Measurements from ENCODE around the gene LRRD1.

LRRD1 gene

GRCh38 chr7:92134271-92135051, 44.5 kb downstream of the LRRD1 start, which contains the start of gene CYP51A1:
CYP51A1 (minus strand) TSS chr7:92134477; CDS start chr7:92134364, 113 bp downstream.
- no peak for TF ChIP-seq ZNF70 (CRISPR knock-in tag; IDR thresholded peaks at IDR 0.05)
- TF ChIP-seq OSR1 (CRISPR knock-in tag; IDR thresholded peaks at IDR 0.05), result no peak
- peak; percentile 30; the same call in 1 of the 2 replicates for TF ChIP-seq TOX (CRISPR knock-in tag; IDR thresholded peaks at IDR 0.05; ENCODE audit: borderline replicate concordance)
- peak; percentile 48; the same call in 1 of the 2 replicates for TF ChIP-seq PATZ1 (CRISPR knock-in tag; IDR thresholded peaks at IDR 0.05; ENCODE audit: borderline replicate concordance)
- peak; percentile 83; the same call in 1 of the 2 replicates for TF ChIP-seq ZFP3 (CRISPR knock-in tag; IDR thresholded peaks at IDR 0.05)
- TF ChIP-seq ESRRG (CRISPR knock-in tag; IDR thresholded peaks at IDR 0.05), result no peak
- TF ChIP-seq PPARA (CRISPR knock-in tag; IDR thresholded peaks at IDR 0.05; ENCODE audit: borderline replicate concordance), result no peak
- 0 out of 2 replicates have a peak, but pooled peaks have one; percentile 23 for TF ChIP-seq CSDC2 (CRISPR knock-in tag; IDR thresholded peaks at IDR 0.05)
- TF ChIP-seq POU6F1 (CRISPR knock-in tag; IDR thresholded peaks at IDR 0.05; ENCODE audit: borderline replicate concordance, low read depth), result peak; percentile 85; the same call in 1 of the 2 replicates
- peak; percentile 82; the same call in 1 of the 2 replicates for TF ChIP-seq TSHZ2 (CRISPR knock-in tag; IDR thresholded peaks at IDR 0.05)
- TF ChIP-seq CSRNP3 (CRISPR knock-in tag; IDR thresholded peaks at IDR 0.05), result peak; percentile 70; the same call in 1 of the 2 replicates
- peak; percentile 90 for ATAC-seq

GRCh38 chr7:92133737-92134270, 45.1 kb downstream of the LRRD1 start:
- ATAC-seq, result peak; percentile 63
- no peak for TF ChIP-seq ARNTL (CRISPR knock-in tag; IDR thresholded peaks at IDR 0.05; ENCODE audit: borderline replicate concordance, low read depth)
- no peak for TF ChIP-seq PPARA (CRISPR knock-in tag; IDR thresholded peaks at IDR 0.05; ENCODE audit: borderline replicate concordance)
- TF ChIP-seq ESRRG (CRISPR knock-in tag; IDR thresholded peaks at IDR 0.05), result no peak
- no peak for TF ChIP-seq CSRNP3 (CRISPR knock-in tag; IDR thresholded peaks at IDR 0.05)
- TF ChIP-seq PATZ1 (CRISPR knock-in tag; IDR thresholded peaks at IDR 0.05; ENCODE audit: borderline replicate concordance), result 0 out of 2 replicates have a peak, but pooled peaks have one; percentile 74
- no peak for TF ChIP-seq RARB (CRISPR knock-in tag; IDR thresholded peaks at IDR 0.05)
- TF ChIP-seq ZNF8 (CRISPR knock-in tag; IDR thresholded peaks at IDR 0.05), result no peak
- TF ChIP-seq ZFP30 (CRISPR knock-in tag; IDR thresholded peaks at IDR 0.05), result no peak
- peak; percentile 11; the same call in 1 of the 2 replicates for TF ChIP-seq TCF4 (CRISPR knock-in tag; IDR thresholded peaks at IDR 0.05; ENCODE audit: borderline replicate concordance)
- TF ChIP-seq SNAI2 (CRISPR knock-in tag; IDR thresholded peaks at IDR 0.05), result no peak
- no peak for TF ChIP-seq POU6F1 (CRISPR knock-in tag; IDR thresholded peaks at IDR 0.05; ENCODE audit: borderline replicate concordance, low read depth)
- TF ChIP-seq ZFP3 (CRISPR knock-in tag; IDR thresholded peaks at IDR 0.05), result no peak
- TF ChIP-seq ZNF565 (CRISPR knock-in tag; conservative IDR thresholded peaks at IDR 0.05; ENCODE audit: low read depth), result no peak
- no peak for TF ChIP-seq OSR1 (CRISPR knock-in tag; IDR thresholded peaks at IDR 0.05)
- no peak for TF ChIP-seq ZC3H10 (CRISPR knock-in tag; IDR thresholded peaks at IDR 0.05)
- TF ChIP-seq GLIS3 (CRISPR knock-in tag; IDR thresholded peaks at IDR 0.05), result no peak
- TF ChIP-seq TSHZ2 (CRISPR knock-in tag; IDR thresholded peaks at IDR 0.05), result peak; percentile 32; the same call in 1 of the 2 replicates
- no peak for TF ChIP-seq ZNF70 (CRISPR knock-in tag; IDR thresholded peaks at IDR 0.05)
